ENCODE data around the gene CENPW.

CENPW gene

GRCh38 chr6:126356526-126356925 is 16.6 kb downstream of the CENPW start:
- no peak for DNase-seq
- TF ChIP-seq, protein P1, sequence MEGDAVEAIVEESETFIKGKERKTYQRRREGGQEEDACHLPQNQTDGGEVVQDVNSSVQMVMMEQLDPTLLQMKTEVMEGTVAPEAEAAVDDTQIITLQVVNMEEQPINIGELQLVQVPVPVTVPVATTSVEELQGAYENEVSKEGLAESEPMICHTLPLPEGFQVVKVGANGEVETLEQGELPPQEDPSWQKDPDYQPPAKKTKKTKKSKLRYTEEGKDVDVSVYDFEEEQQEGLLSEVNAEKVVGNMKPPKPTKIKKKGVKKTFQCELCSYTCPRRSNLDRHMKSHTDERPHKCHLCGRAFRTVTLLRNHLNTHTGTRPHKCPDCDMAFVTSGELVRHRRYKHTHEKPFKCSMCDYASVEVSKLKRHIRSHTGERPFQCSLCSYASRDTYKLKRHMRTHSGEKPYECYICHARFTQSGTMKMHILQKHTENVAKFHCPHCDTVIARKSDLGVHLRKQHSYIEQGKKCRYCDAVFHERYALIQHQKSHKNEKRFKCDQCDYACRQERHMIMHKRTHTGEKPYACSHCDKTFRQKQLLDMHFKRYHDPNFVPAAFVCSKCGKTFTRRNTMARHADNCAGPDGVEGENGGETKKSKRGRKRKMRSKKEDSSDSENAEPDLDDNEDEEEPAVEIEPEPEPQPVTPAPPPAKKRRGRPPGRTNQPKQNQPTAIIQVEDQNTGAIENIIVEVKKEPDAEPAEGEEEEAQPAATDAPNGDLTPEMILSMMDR (IDR thresholded peaks at IDR 0.05): no peak
- Mint-ChIP-seq H3K27ac (no peak overlapping the region), H3K4me1 (no peaks in the 10 kb centered on the region), H3K36me3 (ENCODE audit: low read depth) (peaks cover 72% of the 10 kb centered on the region), H3K9me3 (peaks cover 57% of the 10 kb centered on the region), H3K4me3 (no peak overlapping the region), H3K27me3 (ENCODE audit: low read depth, poor library complexity) (no peaks in the 10 kb centered on the region)

DNA sequence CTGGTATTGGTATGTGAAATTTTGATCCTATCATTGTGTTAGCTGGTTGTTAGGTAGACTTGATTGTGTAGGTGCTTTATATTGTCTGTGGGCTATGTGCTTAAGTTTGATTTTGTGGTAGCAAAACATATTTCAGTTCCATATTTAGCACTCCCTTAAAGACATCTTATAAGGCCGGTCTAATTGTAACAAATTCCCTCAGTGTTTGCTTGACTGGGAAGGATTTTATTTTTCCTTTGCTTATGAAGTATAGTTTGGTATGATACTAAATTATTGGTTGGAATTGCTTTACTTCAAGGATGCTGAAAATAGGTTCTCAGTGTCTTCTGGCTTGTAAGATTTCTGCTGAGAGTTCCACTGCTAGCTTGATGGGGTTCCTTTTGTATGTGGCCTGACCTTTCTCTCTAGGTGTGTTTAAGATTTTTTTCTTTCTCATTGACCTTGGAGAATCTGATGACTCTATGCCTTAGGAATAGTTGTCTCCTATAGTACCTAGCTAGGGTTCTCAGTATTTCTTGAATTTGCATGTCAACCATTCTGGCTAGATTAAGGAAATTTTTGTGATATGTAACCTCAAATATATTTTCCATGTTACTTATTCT is 20.1 kb downstream of the CENPW start:
- TF ChIP-seq, protein P1 (IDR thresholded peaks at IDR 0.05): no peak
- no peaks in the 10 kb centered on the region for H3K4me1 Mint-ChIP-seq
- no peak overlapping the region for H3K27ac Mint-ChIP-seq
- H3K4me3 Mint-ChIP-seq: no peak overlapping the region
- DNase-seq: no peak
- peaks cover 68% of the 10 kb centered on the region for H3K9me3 Mint-ChIP-seq
- H3K27me3 Mint-ChIP-seq (ENCODE audit: low read depth, poor library complexity): no peaks in the 10 kb centered on the region
- peaks cover 94% of the 10 kb centered on the region for H3K36me3 Mint-ChIP-seq (ENCODE audit: low read depth)

- peaks cover 61% of the 10 kb centered on the region for H3K9me3 Mint-ChIP-seq
- H3K4me1 Mint-ChIP-seq: no peaks in the 10 kb centered on the region
- TF ChIP-seq, protein P1 (IDR thresholded peaks at IDR 0.05): no peak
- H3K4me3 Mint-ChIP-seq: no peak overlapping the region
- no peak overlapping the region for H3K27ac Mint-ChIP-seq
- peaks cover 92% of the 10 kb centered on the region for H3K36me3 Mint-ChIP-seq (ENCODE audit: low read depth)
- H3K27me3 Mint-ChIP-seq (ENCODE audit: low read depth, poor library complexity): no peaks in the 10 kb centered on the region
- no peak for DNase-seq
Observed at GRCh38 chr6:126361832-126362440, 22.0 kb downstream of the CENPW start.

- Mint-ChIP-seq H3K4me1 (no peaks in the 10 kb centered on the region), H3K4me3 (no peak overlapping the region), H3K36me3 (ENCODE audit: low read depth) (peaks cover 89% of the 10 kb centered on the region), H3K27ac (no peak overlapping the region), H3K27me3 (ENCODE audit: low read depth, poor library complexity) (peaks cover 2% of the 10 kb centered on the region), H3K9me3 (peaks cover 55% of the 10 kb centered on the region)
- TF ChIP-seq, protein P1 (IDR thresholded peaks at IDR 0.05): no peak
- no peak for DNase-seq
Observed at GRCh38 chr6:126367849-126368248, 27.9 kb downstream of the CENPW start.

DNA sequence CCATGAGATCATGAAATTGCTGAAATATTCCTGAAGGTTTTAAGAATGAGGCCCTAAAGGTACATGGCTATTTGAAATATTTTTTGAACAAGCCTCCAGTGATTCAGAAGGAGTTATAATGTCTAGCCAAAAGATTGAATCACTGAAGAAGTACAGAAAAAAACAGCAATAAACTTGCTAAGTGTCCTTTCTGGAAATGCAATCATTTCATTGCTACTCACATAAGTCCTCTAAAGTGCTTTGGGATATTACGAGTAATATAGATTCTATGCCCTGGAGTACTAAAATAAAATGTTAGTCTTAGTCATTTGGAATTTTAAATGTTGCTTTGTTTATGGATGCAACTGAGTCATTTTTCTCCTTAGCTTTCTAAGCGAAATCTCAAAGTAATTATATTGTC is 32.7 kb downstream of the CENPW start:
- Mint-ChIP-seq H3K27me3 (ENCODE audit: low read depth, poor library complexity) (peaks cover 2% of the 10 kb centered on the region), H3K27ac (no peak overlapping the region), H3K4me3 (no peak overlapping the region), H3K4me1 (no peaks in the 10 kb centered on the region), H3K9me3 (peaks cover 53% of the 10 kb centered on the region), H3K36me3 (ENCODE audit: low read depth) (peaks cover 79% of the 10 kb centered on the region)
- TF ChIP-seq, protein P1 (IDR thresholded peaks at IDR 0.05): no peak
- DNase-seq: no peak

GRCh38 chr6:126373344-126373743 is 33.4 kb downstream of the CENPW start:
- Mint-ChIP-seq H3K36me3 (ENCODE audit: low read depth) (peaks cover 72% of the 10 kb centered on the region), H3K27ac (no peak overlapping the region), H3K27me3 (ENCODE audit: low read depth, poor library complexity) (peaks cover 2% of the 10 kb centered on the region), H3K4me3 (no peak overlapping the region), H3K4me1 (no peaks in the 10 kb centered on the region), H3K9me3 (peaks cover 46% of the 10 kb centered on the region)
- DNase-seq: no peak
- TF ChIP-seq, protein P1 (IDR thresholded peaks at IDR 0.05): no peak
